GM18951 (cell line): ENCODE measurements around the gene DPEP1.
A peak's percentile ranks its signal among the peaks of the same experiment; 100 is the strongest.

Experiments used
- POLR2A ChIP-seq: IDR thresholded peaks from 4 replicates; pipeline ENCODE4 v1.6.1; 2011; ENCODE audit warnings: mild to moderate bottlenecking; ENCODE audit not compliant: insufficient read length, insufficient read depth; ENCODE audit errors: extremely low read depth
- in situ Hi-C: fragments of 300-500 bp; cut with MboI; formaldehyde crosslinking; loops from one replicate; pipeline ENCODE4 v1.12.0; 2022; ENCODE audit warnings: low sequenced_read_pairs, mixed read lengths, inconsistent platforms; ENCODE audit not compliant: unreplicated experiment

Gene DPEP1

DNA sequence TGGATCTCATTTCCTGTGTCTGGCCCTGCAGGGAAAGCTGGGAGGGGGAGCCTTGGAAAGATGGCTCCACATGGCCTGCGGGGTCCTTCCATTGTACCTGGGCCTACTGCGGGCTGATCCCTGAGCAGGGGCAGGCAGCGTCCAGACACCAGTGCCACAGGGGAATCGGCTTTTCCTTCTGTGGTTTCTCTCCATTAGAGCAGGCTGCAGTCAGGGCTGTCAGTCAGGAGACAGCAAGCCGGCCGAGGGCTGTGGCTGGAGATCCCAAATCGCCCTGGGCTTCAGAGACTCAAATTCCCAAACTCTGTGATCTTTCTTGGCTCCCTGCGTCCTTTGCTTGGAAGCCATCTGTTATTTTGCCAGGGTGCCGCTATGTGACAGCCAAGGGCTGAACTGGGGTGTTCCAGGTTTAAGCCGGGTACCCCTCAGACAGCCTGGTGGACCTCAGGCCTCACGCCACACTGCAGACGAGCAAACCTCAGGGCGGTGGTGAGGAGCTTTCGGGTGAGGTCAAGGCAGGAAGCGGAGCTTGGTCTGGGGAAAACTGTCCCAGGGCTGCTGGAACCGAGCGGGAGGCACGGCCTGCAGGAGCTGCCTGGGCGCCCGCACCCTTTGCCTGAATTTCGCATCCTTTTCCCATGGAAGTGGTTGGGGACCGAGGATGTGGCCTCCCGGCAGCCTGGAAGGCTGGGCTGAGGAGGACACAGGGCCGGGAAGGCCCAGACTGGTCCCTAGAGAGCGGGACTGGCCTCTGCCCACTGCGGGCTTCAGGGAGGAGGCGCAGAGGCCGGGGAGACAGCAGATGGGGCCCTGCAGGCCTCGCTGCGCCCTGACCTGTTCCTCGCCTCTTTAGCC is 39.4 kb upstream of the DPEP1 start:
- in situ Hi-C loops = no loop called here
- no peak for TF ChIP-seq POLR2A

DNA sequence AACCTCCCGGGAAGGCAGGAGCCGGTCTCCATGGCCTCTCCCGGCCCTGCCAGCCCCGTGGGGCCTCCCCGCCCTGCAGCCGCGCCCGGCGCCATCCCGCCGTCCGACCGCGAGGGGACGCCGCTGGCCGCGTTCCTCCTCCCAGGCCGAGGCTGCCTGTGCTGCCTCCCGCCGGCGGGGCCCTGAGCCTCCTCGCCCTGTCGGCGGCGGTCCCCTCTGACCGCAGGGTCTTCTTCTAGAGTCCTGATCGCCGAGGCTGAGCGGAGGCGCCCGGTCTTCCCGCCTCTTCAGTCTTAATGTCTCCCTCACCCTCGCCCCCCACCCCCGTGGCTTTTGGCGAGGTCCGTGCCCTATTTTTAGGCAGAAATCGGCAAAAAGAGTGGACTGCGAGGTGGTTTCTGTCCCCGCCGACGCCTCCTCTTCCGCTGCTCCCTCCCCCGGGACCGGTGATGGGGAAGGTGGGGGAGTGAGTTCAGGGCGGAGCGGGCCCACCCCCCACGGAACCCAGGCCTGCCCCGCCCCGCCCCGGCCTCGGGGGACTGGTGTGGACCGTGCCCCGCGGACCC is 38.7 kb upstream of the DPEP1 start:
- TF ChIP-seq POLR2A = no peak
- in situ Hi-C loops = no loop called here

- TF ChIP-seq POLR2A = peak; percentile 48
- in situ Hi-C loops = no loop called here
These were observed 37.9 kb upstream of the DPEP1 start, which contains the start of gene CPNE7 for GRCh38 chr16:89575247-89576152. Gene CPNE7, plus strand, starts transcription at chr16:89575758. Its CDS starts 140 bp downstream, at chr16:89575898.

GRCh38 chr16:89576153-89577054 is 37.0 kb upstream of the DPEP1 start:
- in situ Hi-C loops = no loop called here
- no peak for TF ChIP-seq POLR2A

DNA sequence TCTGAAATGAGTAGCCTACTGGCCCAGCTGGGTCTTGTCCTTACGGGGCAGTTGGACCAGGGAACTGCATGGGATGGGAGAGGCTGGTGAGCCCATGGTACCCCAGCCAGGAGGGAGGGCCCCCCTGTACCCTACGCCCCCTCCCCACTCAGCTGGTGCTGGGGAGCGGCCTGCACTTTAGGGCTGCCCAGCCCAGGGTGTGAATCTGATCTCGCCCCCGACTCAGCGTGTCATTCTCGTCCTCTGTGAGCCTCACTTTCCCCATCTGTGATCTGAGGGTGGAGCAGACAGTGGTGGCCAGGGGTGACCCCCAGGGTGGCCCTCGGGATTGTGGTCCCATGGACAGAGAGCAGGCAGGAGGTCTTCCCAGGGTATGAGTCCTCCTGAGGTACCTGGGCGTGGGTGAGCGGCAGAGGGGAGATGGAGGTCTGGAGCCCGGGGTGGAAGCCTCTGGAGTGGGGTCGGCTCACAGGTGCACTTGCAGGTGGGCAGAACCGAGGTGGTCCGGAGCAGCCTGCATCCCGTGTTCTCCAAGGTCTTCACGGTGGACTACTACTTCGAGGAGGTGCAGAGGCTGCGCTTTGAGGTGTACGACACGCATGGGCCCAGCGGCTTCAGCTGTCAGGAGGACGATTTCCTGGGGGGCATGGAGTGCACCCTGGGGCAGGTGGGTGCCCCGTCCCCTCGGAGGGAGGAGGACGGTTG is 36.2 kb upstream of the DPEP1 start:
- TF ChIP-seq POLR2A = no peak
- in situ Hi-C loops = no loop called here

GRCh38 chr16:89579351-89579750 is 34.1 kb upstream of the DPEP1 start:
- TF ChIP-seq POLR2A = no peak
- in situ Hi-C loops = no loop called here

- in situ Hi-C loops = no loop called here
These were observed 32.3 kb upstream of the DPEP1 start for GRCh38 chr16:89581045-89581695.

DNA sequence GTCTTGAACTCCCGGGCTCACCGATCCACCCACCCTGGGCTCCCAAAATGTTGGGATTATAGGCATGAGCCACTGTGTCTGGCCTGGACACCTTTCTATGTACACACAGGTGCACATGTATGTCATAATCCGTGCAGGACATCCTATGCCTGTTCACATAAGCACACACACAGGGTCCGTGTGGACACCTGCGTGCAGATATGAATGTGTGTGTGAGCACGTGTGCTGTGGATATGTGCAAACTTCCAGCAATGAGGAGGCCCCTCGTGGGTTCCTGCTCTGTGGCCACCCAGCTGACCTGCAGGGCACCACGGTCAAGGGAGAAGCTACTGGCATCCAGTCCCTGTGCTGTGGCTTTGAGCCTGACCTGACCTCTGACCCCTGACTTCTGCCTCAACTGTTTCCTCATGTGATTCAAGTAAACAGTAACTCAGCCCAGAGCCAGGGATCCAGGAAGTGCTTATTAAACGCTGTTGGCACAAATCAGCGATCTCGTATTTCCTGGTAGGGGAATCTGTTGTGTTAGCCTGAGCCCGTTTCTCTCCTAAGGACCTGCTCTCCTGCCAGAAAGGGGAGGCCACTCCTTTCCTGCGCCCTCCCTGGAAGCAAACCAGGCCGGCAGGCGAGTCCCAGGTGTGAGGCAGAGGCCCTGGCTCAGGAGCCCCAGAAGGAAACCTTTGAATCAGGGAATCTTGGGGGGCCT is 31.4 kb upstream of the DPEP1 start:
- TF ChIP-seq POLR2A = no peak
- in situ Hi-C loops = no loop called here

More at GRCh38 chr16:89581045-89581695, 32.3 kb upstream of the DPEP1 start:
- no peak for TF ChIP-seq POLR2A

- no peak for TF ChIP-seq POLR2A
- in situ Hi-C loops = no loop called here
These were observed 30.7 kb upstream of the DPEP1 start for GRCh38 chr16:89582614-89583196.

DNA sequence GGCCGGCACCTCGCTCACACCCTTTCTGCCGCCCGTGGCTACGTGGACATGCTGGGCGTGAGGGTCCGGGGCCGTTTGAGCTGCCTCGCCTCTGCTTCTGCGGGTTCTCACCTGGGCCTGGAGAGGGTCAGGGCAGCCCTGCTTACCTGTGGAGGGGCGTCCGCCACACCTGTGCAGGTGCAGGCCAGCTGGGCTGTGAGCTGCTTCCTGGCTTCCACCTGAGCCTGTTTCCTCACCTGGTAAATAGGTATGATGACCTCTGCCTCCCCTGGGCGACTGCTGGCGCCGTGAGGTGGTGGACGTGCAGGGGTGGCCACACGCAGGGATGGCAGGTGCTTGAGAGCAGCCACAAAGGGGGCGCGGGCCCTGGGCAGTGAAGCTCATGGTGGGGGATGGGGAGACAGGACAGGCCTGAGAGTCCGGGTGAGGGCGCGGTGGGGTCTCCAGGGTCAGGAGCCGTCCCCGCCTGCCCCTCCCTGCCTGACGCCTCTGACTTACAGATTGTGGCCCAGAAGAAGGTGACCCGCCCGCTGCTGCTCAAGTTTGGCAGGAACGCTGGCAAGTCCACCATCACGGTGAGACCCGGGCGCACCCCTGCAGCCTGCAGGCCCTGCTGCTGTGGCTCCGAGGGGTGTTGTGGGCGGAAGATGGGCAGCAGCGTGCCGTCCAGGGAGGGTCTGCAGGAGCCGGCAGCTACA is 30.1 kb upstream of the DPEP1 start:
- no peak for TF ChIP-seq POLR2A
- in situ Hi-C loops = no loop called here
